B cell (primary cell): ENCODE data around the gene RIC8B.

Experiments used
- EZH2 ChIP-seq: IDR thresholded peaks from 2 replicates; pipeline ENCODE4 v1.6.1; 2012; ENCODE audit warnings: borderline replicate concordance, low read depth, mild to moderate bottlenecking, moderate library complexity, low read length; ENCODE audit not compliant: insufficient read depth, poor library complexity, severe bottlenecking
- TF ChIP-seq, protein P1 (sequence below): fragments of 200-600 bp; IDR thresholded peaks from one replicate; pipeline ENCODE4 v1.8.0; 2022; ENCODE audit warnings: antibody characterized with exemption, mild to moderate bottlenecking

DNA sequence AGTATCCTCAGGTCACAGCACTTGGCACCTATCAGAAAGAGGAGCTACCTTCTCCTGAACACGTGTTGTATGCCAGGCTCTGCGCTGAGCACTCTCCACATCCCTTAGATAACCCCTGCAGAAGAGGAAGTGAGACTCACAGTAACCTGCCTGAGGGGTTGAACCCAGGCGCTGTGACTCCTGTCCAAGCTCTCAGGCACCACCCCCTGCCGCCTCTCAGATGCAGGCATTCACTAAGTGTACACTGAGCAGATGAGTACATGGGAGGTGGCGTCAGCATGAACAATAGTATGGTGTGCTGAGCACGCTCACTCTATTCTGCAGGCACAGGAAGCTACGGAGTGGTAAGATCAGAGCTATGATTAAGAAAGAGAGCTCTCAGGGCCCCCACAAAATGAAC is 21.0 kb upstream of the RIC8B start:
- TF ChIP-seq, protein P1, sequence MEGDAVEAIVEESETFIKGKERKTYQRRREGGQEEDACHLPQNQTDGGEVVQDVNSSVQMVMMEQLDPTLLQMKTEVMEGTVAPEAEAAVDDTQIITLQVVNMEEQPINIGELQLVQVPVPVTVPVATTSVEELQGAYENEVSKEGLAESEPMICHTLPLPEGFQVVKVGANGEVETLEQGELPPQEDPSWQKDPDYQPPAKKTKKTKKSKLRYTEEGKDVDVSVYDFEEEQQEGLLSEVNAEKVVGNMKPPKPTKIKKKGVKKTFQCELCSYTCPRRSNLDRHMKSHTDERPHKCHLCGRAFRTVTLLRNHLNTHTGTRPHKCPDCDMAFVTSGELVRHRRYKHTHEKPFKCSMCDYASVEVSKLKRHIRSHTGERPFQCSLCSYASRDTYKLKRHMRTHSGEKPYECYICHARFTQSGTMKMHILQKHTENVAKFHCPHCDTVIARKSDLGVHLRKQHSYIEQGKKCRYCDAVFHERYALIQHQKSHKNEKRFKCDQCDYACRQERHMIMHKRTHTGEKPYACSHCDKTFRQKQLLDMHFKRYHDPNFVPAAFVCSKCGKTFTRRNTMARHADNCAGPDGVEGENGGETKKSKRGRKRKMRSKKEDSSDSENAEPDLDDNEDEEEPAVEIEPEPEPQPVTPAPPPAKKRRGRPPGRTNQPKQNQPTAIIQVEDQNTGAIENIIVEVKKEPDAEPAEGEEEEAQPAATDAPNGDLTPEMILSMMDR = no peak
- TF ChIP-seq EZH2 = no peak
